Right lobe of liver (tissue), 6 donors: ENCODE measurements around the gene LDLRAD4. TPM values are rescaled to one million over a fixed set of nuclear protein-coding genes. Genes with fewer than 3 reads are reported as not detected.
A peak's percentile ranks its signal among the peaks of the same experiment; 100 is the strongest.

Experiments used
- ATAC-seq, 4 donors: fragments of 200-7000 bp; cut with Tn5 transposase; one replicate each; pipeline ENCODE4 v1.9.1; 2020; ENCODE audit warnings: mild to moderate bottlenecking in 4 of 4, moderate library complexity in 4 of 4
- DNase-seq, 3 donors: peaks; one replicate each; pipeline ENCODE4 v3.0.0-alpha.2; 2020
- H3K27ac ChIP-seq, 3 donors: fragments of 200-600 bp; one replicate each; pipeline ENCODE4 v1.8.0; 2022
- H3K27me3 ChIP-seq, 2 donors: fragments of 200-600 bp; one replicate each; pipeline ENCODE4 v1.8.0; 2022
- H3K36me3 ChIP-seq, 4 donors: fragments of 200-600 bp; sonication (generic) in 1 of 4; one replicate each; pipeline versions ENCODE4 v1.5.1 to v1.8.0; 2017 to 2022; ENCODE audit warnings: control low read depth in 1 of 4
- H3K4me1 ChIP-seq, 4 donors: fragments of 200-600 bp; sonication (generic) in 1 of 4; one replicate each; pipeline versions ENCODE4 v1.5.1 to v1.8.0; 2017 to 2022; ENCODE audit warnings: control low read depth in 1 of 4
- H3K4me3 ChIP-seq, 3 donors: fragments of 200-600 bp; one replicate each; pipeline ENCODE4 v1.8.0; 2022
- H3K9me3 ChIP-seq, 4 donors: fragments of 200-600 bp; sonication (generic) in 1 of 4; one replicate each; pipeline versions ENCODE4 v1.5.1 to v1.8.0; 2017 to 2022; ENCODE audit warnings: control low read depth in 1 of 4
- POLR2A ChIP-seq: fragments of 450-650 bp; IDR thresholded peaks from one replicate; pipeline ENCODE4 v1.6.1; 2017; ENCODE audit warnings: antibody characterized with exemption, mild to moderate bottlenecking
- WGBS: methylation state at CpG from one replicate; pipeline ENCODE4 v1.1.6; 2018; ENCODE audit warnings: low coverage, low lambda C conversion rate; ENCODE audit not compliant: insufficient coverage; ENCODE audit errors: missing lambda C conversion rate; 5-methylcytosine and 5-hydroxymethylcytosine counted together
- intact Hi-C, 2 donors: fragments of 100-400 bp; cut with DNase I; formaldehyde crosslinking; loops; one replicate each; pipeline versions ENCODE4 v1.11.2 to v1.14.1; 2022
- total RNA-seq, 6 experiments: library from RNA; depleted of rRNA in 2 of 6; stranded (reverse); fragments of >200 nt in 2 of 6; fragmentation: NEBNext Ultra II Directional in 3 of 6; extraction: Animal tissue kit (Norgen Biotek cat#: 25700) in 3 of 6; gene quantifications; one replicate each; pipeline versions ENCODE4 v1.1.0 to v1.2.4, GENCODE V29; 2016 to 2023
- TF ChIP-seq, protein P1 (sequence below), 4 donors: fragments of 200-600 bp in 3 of 4; fragments of 450-650 bp in 1 of 4; IDR thresholded peaks; one replicate each; pipeline versions ENCODE4 v1.5.1 to v1.8.0; 2016 to 2022; ENCODE audit warnings: antibody characterized with exemption in 4 of 4, mild to moderate bottlenecking in 2 of 4
- donor health status: DM: no; HTN: yes; CAD: no.
- donor health status: DM: no; HTN: no; CAD: no.
- donor health status: DM: no; HTN: no; CAD: no.
- donor health status: DM: no; HTN: yes; CAD: no.
- donor health status: DM: no; HTN: yes; CAD: no.

Gene LDLRAD4
- total RNA-seq, 6 experiments from 2014 or later = 10.6 to 66.4 (median 18.7) TPM

GRCh38 chr18:13309031-13309747 lies 90.6 kb downstream of the LDLRAD4 start:
- 93% methylated on average over 6 of the region's 12 CpGs for WGBS
- no peaks in the 10 kb centered on the region for H3K27me3 ChIP-seq
- TF ChIP-seq, protein P1, sequence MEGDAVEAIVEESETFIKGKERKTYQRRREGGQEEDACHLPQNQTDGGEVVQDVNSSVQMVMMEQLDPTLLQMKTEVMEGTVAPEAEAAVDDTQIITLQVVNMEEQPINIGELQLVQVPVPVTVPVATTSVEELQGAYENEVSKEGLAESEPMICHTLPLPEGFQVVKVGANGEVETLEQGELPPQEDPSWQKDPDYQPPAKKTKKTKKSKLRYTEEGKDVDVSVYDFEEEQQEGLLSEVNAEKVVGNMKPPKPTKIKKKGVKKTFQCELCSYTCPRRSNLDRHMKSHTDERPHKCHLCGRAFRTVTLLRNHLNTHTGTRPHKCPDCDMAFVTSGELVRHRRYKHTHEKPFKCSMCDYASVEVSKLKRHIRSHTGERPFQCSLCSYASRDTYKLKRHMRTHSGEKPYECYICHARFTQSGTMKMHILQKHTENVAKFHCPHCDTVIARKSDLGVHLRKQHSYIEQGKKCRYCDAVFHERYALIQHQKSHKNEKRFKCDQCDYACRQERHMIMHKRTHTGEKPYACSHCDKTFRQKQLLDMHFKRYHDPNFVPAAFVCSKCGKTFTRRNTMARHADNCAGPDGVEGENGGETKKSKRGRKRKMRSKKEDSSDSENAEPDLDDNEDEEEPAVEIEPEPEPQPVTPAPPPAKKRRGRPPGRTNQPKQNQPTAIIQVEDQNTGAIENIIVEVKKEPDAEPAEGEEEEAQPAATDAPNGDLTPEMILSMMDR (IDR thresholded peaks at IDR 0.05) = no peak
- no peak for TF ChIP-seq POLR2A
- no peak overlapping the region for H3K4me3 ChIP-seq
- no peak for ATAC-seq
- H3K36me3 ChIP-seq = no peaks in the 10 kb centered on the region
- peaks cover 0 to 22% (median 4%) of the 10 kb centered on the region in 4 donors for H3K4me1 ChIP-seq
- DNase-seq = no peak
- H3K27ac ChIP-seq = no peak overlapping the region
- no peaks in the 10 kb centered on the region for H3K9me3 ChIP-seq
- intact Hi-C loops = no loop called here

DNA sequence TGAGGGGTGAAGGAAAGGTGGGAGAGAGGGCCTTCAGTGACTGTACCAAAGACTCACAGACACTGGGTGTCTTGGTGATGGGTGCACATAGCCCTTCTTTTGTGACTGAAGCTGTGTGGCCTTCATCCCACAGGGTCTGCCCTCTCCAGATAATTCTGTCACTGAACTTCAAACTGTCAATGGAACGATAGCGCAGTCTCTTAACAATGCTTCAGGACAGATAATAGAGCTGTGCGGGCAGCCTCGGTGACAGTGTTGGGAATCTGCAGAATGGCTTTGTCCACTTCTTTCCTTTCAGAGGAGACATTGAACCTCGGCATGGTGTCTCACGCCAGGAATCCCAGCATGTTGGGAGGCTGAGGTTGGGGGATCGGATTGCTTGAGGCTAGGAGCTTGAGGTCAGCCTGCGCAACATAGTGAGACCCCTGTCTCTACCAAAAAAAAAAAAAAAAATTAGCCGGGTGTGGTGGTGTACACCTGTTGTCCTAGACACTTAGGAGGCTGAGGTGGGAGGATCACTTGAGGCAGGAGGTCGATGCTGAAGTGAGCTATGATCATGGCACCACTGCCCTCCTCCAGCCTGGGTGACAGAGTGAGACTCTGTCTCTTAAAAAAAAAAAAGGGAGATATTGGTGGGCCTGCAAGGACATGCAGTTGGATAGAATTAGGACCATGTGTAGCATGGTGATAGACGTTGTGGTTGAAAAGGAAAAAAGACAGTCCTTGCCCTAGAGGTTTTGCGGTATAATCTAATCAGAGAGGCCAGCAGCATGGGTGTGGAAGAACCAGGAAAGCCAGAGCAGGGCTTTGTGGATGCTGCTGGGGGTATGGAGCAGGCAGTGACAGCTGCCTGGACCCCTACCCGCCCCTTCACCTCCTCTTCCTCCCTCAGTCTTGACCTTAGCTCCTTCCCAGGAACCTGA lies 91.4 kb downstream of the LDLRAD4 start:
- no peak for ATAC-seq
- Histone ChIP-seq H3K9me3 (no peaks in the 10 kb centered on the region), H3K4me3 (no peak overlapping the region), H3K36me3 (no peaks in the 10 kb centered on the region), H3K4me1 (peaks cover 0 to 30% (median 5%) of the 10 kb centered on the region in 4 donors), H3K27me3 (no peaks in the 10 kb centered on the region), H3K27ac (no peak overlapping the region)
- DNase-seq = no peak
- TF ChIP-seq, protein P1 (IDR thresholded peaks at IDR 0.05) = no peak
- no peak for TF ChIP-seq POLR2A
- WGBS = 95% methylated on average over 6 of the region's 13 CpGs
- intact Hi-C loops = no loop called here

DNA sequence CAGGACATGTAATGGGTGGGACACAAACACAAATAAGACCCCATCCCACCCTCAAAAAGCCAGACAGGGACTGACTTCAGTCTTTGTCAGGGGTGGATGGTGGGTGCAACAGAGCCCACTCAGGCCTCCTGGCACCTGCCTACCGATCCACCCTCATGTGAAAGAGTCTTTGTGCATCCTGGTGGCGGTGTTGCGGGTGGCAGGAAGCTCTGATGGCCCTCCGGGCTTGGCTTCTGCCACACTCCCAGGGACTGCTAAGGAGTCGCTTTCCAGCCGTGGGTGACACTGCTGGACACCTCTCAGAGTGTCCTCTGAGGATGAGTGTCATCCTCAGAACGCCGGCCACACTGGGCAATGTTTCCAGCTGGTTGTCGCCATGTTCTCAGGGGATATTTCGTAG lies 92.6 kb downstream of the LDLRAD4 start:
- TF ChIP-seq, protein P1 (IDR thresholded peaks at IDR 0.05) = no peak
- no peak for TF ChIP-seq POLR2A
- H3K36me3 ChIP-seq = no peaks in the 10 kb centered on the region
- WGBS = 90% methylated on average over 4 of the region's 10 CpGs
- DNase-seq = no peak
- peaks cover 0 to 35% (median 5%) of the 10 kb centered on the region in 4 donors for H3K4me1 ChIP-seq
- intact Hi-C loops = no loop called here
- no peak overlapping the region for H3K4me3 ChIP-seq
- no peaks in the 10 kb centered on the region for H3K9me3 ChIP-seq
- no peak for ATAC-seq
- H3K27ac ChIP-seq = no peak overlapping the region
- H3K27me3 ChIP-seq = no peaks in the 10 kb centered on the region

DNA sequence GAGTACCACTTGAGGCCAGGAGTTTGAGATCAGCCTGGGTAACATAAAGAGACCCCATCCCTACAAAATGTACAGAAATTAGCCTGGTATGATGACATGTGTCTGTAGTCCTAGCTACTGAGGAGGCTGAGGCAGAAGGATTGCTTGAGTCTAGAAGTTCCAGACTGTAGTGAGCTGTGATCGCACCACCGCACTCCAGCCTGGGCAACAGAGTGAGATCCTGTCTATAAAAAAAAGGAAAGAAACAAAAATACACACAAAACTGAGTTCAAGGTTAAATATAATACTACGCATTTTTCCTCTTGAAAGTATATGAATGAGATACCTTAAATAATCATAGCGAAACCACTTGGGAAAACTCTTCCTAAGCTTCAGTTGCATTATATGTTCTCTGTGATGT lies 94.0 kb downstream of the LDLRAD4 start:
- DNase-seq (no peak), ATAC-seq (peak in 1 of 4 donors; percentile 4)
- Histone ChIP-seq H3K27me3 (no peaks in the 10 kb centered on the region), H3K4me3 (peak overlapping the region in 2 of 3 donors; percentile 28 to 30), H3K4me1 (peaks cover 0 to 35% (median 5%) of the 10 kb centered on the region in 4 donors), H3K36me3 (no peaks in the 10 kb centered on the region), H3K9me3 (no peaks in the 10 kb centered on the region), H3K27ac (peak overlapping the region in 2 of 3 donors; percentile 70 to 85)
- TF ChIP-seq, protein P1 (IDR thresholded peaks at IDR 0.05) = no peak
- TF ChIP-seq POLR2A = no peak
- WGBS = 56% methylated on average over 4 of the region's 4 CpGs
- intact Hi-C loops = no loop called here
